Gastroesophageal sphincter (tissue), 3 donors: ENCODE measurements around the gene FNDC11.

Experiments used
- CTCF ChIP-seq, 4 experiments: fragments of 200-600 bp in 2 of 4; fragments of 450-650 bp in 2 of 4; sonication (generic) in 1 of 4; IDR thresholded peaks; one replicate each; pipeline ENCODE4 v1.5.1; 2017 to 2019; ENCODE audit warnings: antibody characterized with exemption in 4 of 4, mild to moderate bottlenecking in 2 of 4, moderate library complexity in 2 of 4
- POLR2A ChIP-seq, 2 donors: fragments of 450-650 bp; IDR thresholded peaks; one replicate each; pipeline ENCODE4 v1.6.1; 2017; ENCODE audit warnings: antibody characterized with exemption in 2 of 2, mild to moderate bottlenecking in 2 of 2, moderate library complexity in 1 of 2
- POLR2AphosphoS5 ChIP-seq: sonication (generic); formaldehyde crosslinking; IDR thresholded peaks from one replicate; pipeline ENCODE4 v1.6.1; 2017; ENCODE audit warnings: antibody characterized with exemption

GRCh38 chr20:63557481-63557891 lies 3.5 kb downstream of the FNDC11 start:
- TF ChIP-seq CTCF (IDR thresholded peaks at IDR 0.05) (no peak), POLR2A (IDR thresholded peaks at IDR 0.05) (no peak), POLR2AphosphoS5 (no peak)
